Stimulated activated effector memory CD8-positive, alpha-beta T cell treated with anti-CD3 and anti-CD28 coated beads, Interleukin-12 subunit alpha, Interleukin-12 subunit beta, amount 100 ng/mL, for 72 hours (primary cell): Measurements from ENCODE around the gene EIF3B.
"Not testable (repeated sequence)": the region's sequence is repeated elsewhere in the genome, so short reads cannot be mapped to it uniquely, and the experiment has no call there.

ENCODE experiments used
- ATAC-seq: fragments of 150-1000 bp; cut with Tn5 transposase; 2 replicates; pipeline ENCODE4 v1.10.0; 2021
- DNase-seq, 2 donors: peaks; one replicate each; pipeline ENCODE4 v3.0.0; 2021 to 2022; ENCODE audit warnings: low spot score in 2 of 2
- H3K27ac Mint-ChIP-seq: one replicate; pipeline ENCODE4 v1.8.0; 2022; ENCODE audit warnings: mild to moderate bottlenecking, mixed read lengths
- H3K36me3 Mint-ChIP-seq: one replicate; pipeline ENCODE4 v1.8.0; 2022; ENCODE audit warnings: mild to moderate bottlenecking, mixed read lengths
- H3K4me1 Mint-ChIP-seq: one replicate; pipeline ENCODE4 v1.8.0; 2022; ENCODE audit warnings: mixed read lengths
- H3K4me3 Mint-ChIP-seq: one replicate; pipeline ENCODE4 v1.8.0; 2022; ENCODE audit warnings: mild to moderate bottlenecking, mixed read lengths
- H3K9me3 Mint-ChIP-seq: one replicate; pipeline ENCODE4 v1.8.0; 2022; ENCODE audit warnings: mixed read lengths

The EIF3B gene

GRCh38 chr7:2354186-2354938, at the start of gene EIF3B:
TSS of gene EIF3B (plus strand) at chr7:2354827. CDS start at chr7:2354922, 95 bp downstream.
- Mint-ChIP-seq H3K36me3 (peaks cover 59% of the 10 kb centered on the region), H3K4me3 (peak within 1 kb of the TSS; percentile 88), H3K4me1 (peaks cover 19% of the 10 kb centered on the region), H3K27ac (peak within 1 kb of the TSS; percentile 100), H3K9me3 (no peaks in the 10 kb centered on the region)
- peak; percentile 94 for ATAC-seq
- DNase-seq, result peak; percentile 82 to 94

- peaks cover 16% of the 10 kb centered on the region for H3K4me1 Mint-ChIP-seq
- not testable (repeated sequence) for DNase-seq, H3K9me3 Mint-ChIP-seq, ATAC-seq, H3K4me3 Mint-ChIP-seq, H3K27ac Mint-ChIP-seq
- peaks cover 13% of the 10 kb centered on the region for H3K36me3 Mint-ChIP-seq
Observed at GRCh38 chr7:2305258-2305657, 49.4 kb upstream of the EIF3B start.

GRCh38 chr7:2306688-2307087, 47.9 kb upstream of the EIF3B start:
- Mint-ChIP-seq H3K9me3 (no peaks in the 10 kb centered on the region), H3K36me3 (peaks cover 13% of the 10 kb centered on the region), H3K27ac (no peak overlapping the region), H3K4me3 (no peak overlapping the region), H3K4me1 (peaks cover 6% of the 10 kb centered on the region)
- ATAC-seq, result no peak
- no peak for DNase-seq

- Mint-ChIP-seq H3K4me1 (peaks cover 15% of the 10 kb centered on the region), H3K4me3 (no peak overlapping the region), H3K36me3 (peaks cover 18% of the 10 kb centered on the region), H3K27ac (no peak overlapping the region), H3K9me3 (no peaks in the 10 kb centered on the region)
- DNase-seq (no peak), ATAC-seq (no peak)
Observed at GRCh38 chr7:2307690-2308107, 46.9 kb upstream of the EIF3B start.

- peaks cover 23% of the 10 kb centered on the region for H3K4me1 Mint-ChIP-seq
- no peak for DNase-seq
Observed at GRCh38 chr7:2309889-2310331, 44.7 kb upstream of the EIF3B start.

GRCh38 chr7:2312267-2312929, 42.2 kb upstream of the EIF3B start:
- Mint-ChIP-seq H3K27ac (peak overlapping the region; percentile 82), H3K36me3 (peaks cover 24% of the 10 kb centered on the region), H3K4me1 (peaks cover 23% of the 10 kb centered on the region), H3K9me3 (no peaks in the 10 kb centered on the region), H3K4me3 (no peak overlapping the region)
- ATAC-seq, result no peak
- no peak for DNase-seq

More at GRCh38 chr7:2309889-2310331, 44.7 kb upstream of the EIF3B start:
- Mint-ChIP-seq H3K36me3 (peaks cover 24% of the 10 kb centered on the region), H3K9me3 (no peaks in the 10 kb centered on the region), H3K27ac (no peak overlapping the region), H3K4me3 (no peak overlapping the region)
- ATAC-seq, result no peak

- Mint-ChIP-seq H3K9me3 (no peaks in the 10 kb centered on the region), H3K4me1 (peaks cover 18% of the 10 kb centered on the region), H3K27ac (peak overlapping the region; percentile 82), H3K4me3 (no peak overlapping the region), H3K36me3 (peaks cover 18% of the 10 kb centered on the region)
- DNase-seq (no peak), ATAC-seq (peak; percentile 19)
Observed at GRCh38 chr7:2313450-2314208, 41.0 kb upstream of the EIF3B start.

GRCh38 chr7:2314209-2314955, 40.2 kb upstream of the EIF3B start, which contains the start of gene SNX8:
TSS of gene SNX8 (minus strand) at chr7:2314441. CDS start at chr7:2314421, 20 bp downstream.
- Mint-ChIP-seq H3K9me3 (no peaks in the 10 kb centered on the region), H3K27ac (peak within 1 kb of the TSS; percentile 82), H3K4me3 (no peak within 1 kb of the TSS), H3K4me1 (peaks cover 18% of the 10 kb centered on the region), H3K36me3 (peaks cover 13% of the 10 kb centered on the region)
- peak; percentile 97 to 99 for DNase-seq
- ATAC-seq, result peak; percentile 91

GRCh38 chr7:2314956-2315530, 39.6 kb upstream of the EIF3B start:
- Mint-ChIP-seq H3K36me3 (peaks cover 12% of the 10 kb centered on the region), H3K4me1 (peaks cover 18% of the 10 kb centered on the region)
- not testable (repeated sequence) for H3K4me3 Mint-ChIP-seq, H3K27ac Mint-ChIP-seq, H3K9me3 Mint-ChIP-seq, ATAC-seq, DNase-seq

GRCh38 chr7:2315787-2316186, 38.8 kb upstream of the EIF3B start:
- H3K36me3 Mint-ChIP-seq, result peaks cover 12% of the 10 kb centered on the region
- no peak overlapping the region for H3K27ac Mint-ChIP-seq
- no peak overlapping the region for H3K4me3 Mint-ChIP-seq
- no peak for DNase-seq
- no peak for ATAC-seq
- no peaks in the 10 kb centered on the region for H3K9me3 Mint-ChIP-seq
- H3K4me1 Mint-ChIP-seq, result peaks cover 18% of the 10 kb centered on the region

GRCh38 chr7:2316578-2316977, 38.0 kb upstream of the EIF3B start:
- ATAC-seq (no peak), DNase-seq (no peak)
- Mint-ChIP-seq H3K4me3 (no peak overlapping the region), H3K9me3 (no peaks in the 10 kb centered on the region), H3K4me1 (peaks cover 18% of the 10 kb centered on the region), H3K36me3 (peaks cover 12% of the 10 kb centered on the region), H3K27ac (no peak overlapping the region)

GRCh38 chr7:2317556-2318293, 36.9 kb upstream of the EIF3B start:
- Mint-ChIP-seq H3K27ac (no peak overlapping the region), H3K4me1 (peaks cover 8% of the 10 kb centered on the region), H3K9me3 (no peaks in the 10 kb centered on the region), H3K36me3 (peaks cover 6% of the 10 kb centered on the region), H3K4me3 (no peak overlapping the region)
- DNase-seq (no peak), ATAC-seq (no peak)

GRCh38 chr7:2321020-2321419, 33.6 kb upstream of the EIF3B start:
- Mint-ChIP-seq H3K4me1 (no peaks in the 10 kb centered on the region), H3K36me3 (no peaks in the 10 kb centered on the region), H3K9me3 (no peaks in the 10 kb centered on the region), H3K27ac (no peak overlapping the region), H3K4me3 (no peak overlapping the region)
- ATAC-seq, result no peak
- DNase-seq, result no peak

- H3K9me3 Mint-ChIP-seq, result no peaks in the 10 kb centered on the region
- H3K4me1 Mint-ChIP-seq, result no peaks in the 10 kb centered on the region
- H3K4me3 Mint-ChIP-seq, result no peak overlapping the region
- H3K36me3 Mint-ChIP-seq, result no peaks in the 10 kb centered on the region
- H3K27ac Mint-ChIP-seq, result no peak overlapping the region
- no peak for DNase-seq
- no peak for ATAC-seq
Observed at GRCh38 chr7:2325162-2325561, 29.5 kb upstream of the EIF3B start.
